Smooth muscle cell (in vitro differentiated cells): ENCODE measurements around the gene RAD50. TPM values are rescaled to one million over a fixed set of nuclear protein-coding genes. Genes with fewer than 3 reads are reported as not detected.

Experiments
- DNase-seq: peaks from one replicate; lab custom pipeline; 2025; ENCODE audit not compliant: unreplicated experiment; lab: John Stamatoyannopoulos, UW
- H2AFZ ChIP-seq: fragments of 200-600 bp; sonication (generic); 2 replicates; pipeline ENCODE4 v1.6.0; 2016; ENCODE audit warnings: antibody characterized with exemption, low read depth, mild to moderate bottlenecking
- H3F3A ChIP-seq: fragments of 200-600 bp; sonication (generic); 2 replicates; pipeline ENCODE4 v1.6.0; 2017; ENCODE audit warnings: antibody characterized with exemption, low read depth
- H3K27ac ChIP-seq: fragments of 200-600 bp; sonication (generic); 2 replicates; pipeline ENCODE4 v1.5.1; 2016; ENCODE audit warnings: low read depth, mild to moderate bottlenecking
- H3K27me3 ChIP-seq: fragments of 200-600 bp; sonication (generic); 2 replicates; pipeline ENCODE4 v1.6.1; 2016; ENCODE audit warnings: low read depth, mild to moderate bottlenecking
- H3K36me3 ChIP-seq: fragments of 200-600 bp; sonication (generic); 2 replicates; pipeline ENCODE4 v1.5.1; 2016; ENCODE audit warnings: low read depth
- H3K4me1 ChIP-seq: fragments of 200-600 bp; sonication (generic); 2 replicates; pipeline ENCODE4 v1.5.1; 2016; ENCODE audit warnings: low read depth
- H3K4me2 ChIP-seq: fragments of 200-600 bp; sonication (generic); 2 replicates; pipeline ENCODE4 v1.6.0; 2016; ENCODE audit warnings: mild to moderate bottlenecking
- H3K4me3 ChIP-seq: fragments of 200-600 bp; sonication (generic); 2 replicates; pipeline ENCODE4 v1.5.1; 2016; ENCODE audit warnings: mild to moderate bottlenecking
- H3K79me2 ChIP-seq: fragments of 200-600 bp; sonication (generic); 2 replicates; pipeline ENCODE4 v1.6.0; 2016; ENCODE audit warnings: low read depth, mild to moderate bottlenecking
- H3K9ac ChIP-seq: fragments of 200-600 bp; sonication (generic); 2 replicates; pipeline ENCODE4 v1.6.0; 2016; ENCODE audit warnings: low read depth
- H3K9me3 ChIP-seq: fragments of 200-600 bp; sonication (generic); replicated peaks from 2 replicates; pipeline ENCODE4 v1.5.1; 2016; ENCODE audit warnings: low read depth
- H4K20me1 ChIP-seq: fragments of 200-600 bp; sonication (generic); 2 replicates; pipeline ENCODE4 v1.6.0; 2016; ENCODE audit warnings: low read depth
- CTCF ChIP-seq: fragments of 200-600 bp; sonication (generic); IDR thresholded peaks from 2 replicates; pipeline ENCODE4 v1.5.1; 2017; ENCODE audit warnings: borderline replicate concordance, mild to moderate bottlenecking, antibody characterized with exemption; ENCODE audit not compliant: insufficient read depth, poor library complexity, severe bottlenecking
- WGBS: methylation state at CpG from one replicate; pipeline ENCODE4 v1.1.7; 2016; ENCODE audit warnings: low lambda C conversion rate; 5-methylcytosine and 5-hydroxymethylcytosine counted together
- polyA plus RNA-seq: library from polyadenylated mRNA; unstranded; fragments of >200 nt; fragmentation: Nextera tagmentation; extraction: Ambion mirVana; gene quantifications from 2 replicates; pipeline ENCODE4 v1.2.1, GENCODE V29; 2016
- total RNA-seq: library from RNA; depleted of rRNA; stranded (reverse); fragments of >200 nt; gene quantifications from 2 replicates; pipeline ENCODE4 v1.2.3, GENCODE V29; 2014

The RAD50 gene
- total and polyA plus RNA-seq, 2 experiments from 2014 or later: 19.9 to 28.8 TPM

GRCh38 chr5:132669966-132670882 is 113.4 kb downstream of the RAD50 start:
- H3K27ac ChIP-seq: no peak overlapping the region
- no peaks in the 10 kb centered on the region for H4K20me1 ChIP-seq
- no peak overlapping the region for H2AFZ ChIP-seq
- no peaks in the 10 kb centered on the region for H3K79me2 ChIP-seq
- H3F3A ChIP-seq: no peaks in the 10 kb centered on the region
- H3K9me3 ChIP-seq: no peaks in the 10 kb centered on the region
- no peaks in the 10 kb centered on the region for H3K36me3 ChIP-seq
- H3K4me3 ChIP-seq: no peak overlapping the region
- DNase-seq: no peak
- no peak for TF ChIP-seq CTCF
- no peak overlapping the region for H3K4me2 ChIP-seq
- no peak overlapping the region for H3K9ac ChIP-seq
- 86% methylated on average over 16 of the region's 16 CpGs for WGBS
- H3K27me3 ChIP-seq: no peaks in the 10 kb centered on the region
- peaks cover 6% of the 10 kb centered on the region for H3K4me1 ChIP-seq

DNA sequence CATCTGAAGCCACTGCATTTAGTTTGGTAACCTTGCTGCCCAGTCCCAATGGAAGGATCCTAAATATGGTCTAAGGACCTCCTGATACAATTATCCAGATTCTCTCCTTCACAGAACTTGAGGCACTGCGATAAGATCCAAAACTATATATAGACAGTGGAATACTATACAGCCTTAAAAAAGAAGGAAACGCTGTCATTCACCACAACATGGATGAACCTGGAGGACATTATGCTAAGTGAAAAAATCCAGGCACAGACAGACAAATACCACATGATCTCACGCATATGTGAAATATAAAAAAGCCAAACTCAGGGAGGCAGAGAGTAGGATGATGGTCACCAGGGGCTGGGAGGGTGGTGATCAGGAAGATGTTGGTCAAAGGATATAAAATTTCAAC is 114.2 kb downstream of the RAD50 start:
- Histone ChIP-seq H3K27me3 (no peaks in the 10 kb centered on the region), H3K79me2 (no peaks in the 10 kb centered on the region), H2AFZ (no peak overlapping the region), H3K27ac (no peak overlapping the region), H3F3A (no peaks in the 10 kb centered on the region), H3K4me1 (peaks cover 6% of the 10 kb centered on the region), H4K20me1 (no peaks in the 10 kb centered on the region), H3K4me3 (no peak overlapping the region), H3K9ac (no peak overlapping the region), H3K36me3 (no peaks in the 10 kb centered on the region), H3K9me3 (no peaks in the 10 kb centered on the region), H3K4me2 (no peak overlapping the region)
- DNase-seq: no peak
- 97% methylated on average over 3 of the region's 3 CpGs for WGBS
- no peak for TF ChIP-seq CTCF

GRCh38 chr5:132673488-132673887 is 116.7 kb downstream of the RAD50 start:
- WGBS: 89% methylated on average over 1 of the region's 1 CpG
- Histone ChIP-seq H3K27me3 (no peaks in the 10 kb centered on the region), H3K4me2 (no peak overlapping the region), H4K20me1 (no peaks in the 10 kb centered on the region), H3K9ac (no peak overlapping the region), H3K4me1 (peaks cover 6% of the 10 kb centered on the region), H3K4me3 (no peak overlapping the region), H3K79me2 (no peaks in the 10 kb centered on the region), H3K27ac (no peak overlapping the region), H3K36me3 (no peaks in the 10 kb centered on the region), H3K9me3 (no peaks in the 10 kb centered on the region), H3F3A (no peaks in the 10 kb centered on the region), H2AFZ (no peak overlapping the region)
- no peak for DNase-seq
- no peak for TF ChIP-seq CTCF
